ENCODE results near the gene ASPSCR1. TPM values are rescaled to one million over a fixed set of nuclear protein-coding genes. Genes with fewer than 3 reads are reported as not detected.

The ASPSCR1 gene
- total and polyA plus RNA-seq, 2 of the 8 experiments (the other 6 are each of a cell fraction or from before 2014, with no cell fraction given), result 33.3 to 43.7 TPM

DNA sequence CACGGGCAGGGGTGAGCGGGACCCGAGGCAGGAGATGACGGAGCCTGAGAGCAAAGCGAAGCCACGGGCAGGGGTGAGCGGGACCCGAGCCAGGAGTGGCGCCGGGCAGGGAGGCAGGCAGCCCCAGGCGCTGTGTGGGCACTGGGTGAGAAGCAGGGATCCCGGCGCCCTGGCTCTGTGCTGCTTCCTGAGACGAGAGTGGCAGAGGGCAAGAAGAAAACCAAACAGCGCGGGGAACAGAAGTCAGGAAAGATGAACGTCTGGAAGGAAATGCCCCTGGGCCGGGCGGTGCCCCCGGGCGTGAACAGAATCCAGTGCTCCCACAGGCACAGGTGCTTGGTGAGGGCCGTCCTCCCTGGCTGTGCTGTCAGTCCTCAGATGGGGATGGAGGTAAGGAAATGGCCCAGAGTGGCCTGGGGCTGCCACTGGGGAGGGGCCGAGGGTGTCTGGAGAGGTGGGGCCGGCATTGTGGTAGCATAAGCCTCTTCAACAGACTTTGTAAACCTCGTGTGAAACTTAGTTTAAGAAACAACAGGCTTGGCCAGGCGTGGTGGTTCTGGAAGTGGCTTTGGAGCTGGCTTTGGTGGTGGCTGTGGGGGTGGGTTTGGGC lies 9.8 kb downstream of the ASPSCR1 start:
- Histone ChIP-seq H3K4me2 (ENCODE audit: insufficient read depth in 1 of 2, low read depth in 2 of 2, low read length in 2 of 2) (no peak overlapping the region), H4K20me1 (replicated peaks in 1 of 2; ENCODE audit: control insufficient read depth in 1 of 2, insufficient read depth in 2 of 2, low read length in 2 of 2) (peaks cover 3 to 16% of the 10 kb centered on the region in 2 experiments), H4K91ac (replicated peaks; ENCODE audit: insufficient read length, low read length) (no peak overlapping the region), H2AK5ac (ENCODE audit: low read depth, low read length) (no peak overlapping the region), H4K8ac (ENCODE audit: extremely low read depth, insufficient read depth, low read length) (no peak overlapping the region), H3K9me3 (ENCODE audit: insufficient read depth in 2 of 2, low read depth in 1 of 2, low read length in 1 of 2) (no peaks in the 10 kb centered on the region), H2AFZ (ENCODE audit: low read length) (no peak overlapping the region), H2BK15ac (ENCODE audit: low read length) (no peak overlapping the region), H3K4me3 (ENCODE audit: extremely low read depth in 1 of 4, insufficient read depth in 2 of 4, low read depth in 3 of 4, low read length in 4 of 4) (no peak overlapping the region), H3K18ac (ENCODE audit: extremely low read depth, low read length) (no peak overlapping the region), H2BK12ac (ENCODE audit: low read depth, low read length) (no peak overlapping the region), H2BK20ac (ENCODE audit: low read length) (no peak overlapping the region), H3K9ac (replicated peaks in 1 of 4; ENCODE audit: extremely low read depth in 1 of 4, low read depth in 3 of 4, low read length in 3 of 4) (no peak overlapping the region), H3K23me2 (ENCODE audit: low read depth, low read length) (peaks cover 2% of the 10 kb centered on the region; the same call in 1 of the 2 replicates), H3K36me3 (ENCODE audit: control insufficient read depth in 2 of 4, insufficient read depth in 4 of 4, low read length in 3 of 4) (peaks cover 2 to 25% (median 13%) of the 10 kb centered on the region in 4 experiments; a peak in 6 of 8 replicates), H3K14ac (ENCODE audit: insufficient read length) (no peak overlapping the region), H3K56ac (replicated peaks; ENCODE audit: insufficient read length, low read depth, low read length) (no peak overlapping the region), H3K79me1 (ENCODE audit: low read depth, low read length) (peaks cover 4% of the 10 kb centered on the region; the same call in 1 of the 2 replicates), H3K4ac (replicated peaks; ENCODE audit: insufficient read length, low read depth, low read length) (no peak overlapping the region), H3K4me1 (replicated peaks in 1 of 4; ENCODE audit: control insufficient read depth in 3 of 4, insufficient read depth in 4 of 4, low read length in 3 of 4) (peaks cover 0 to 15% (median 12%) of the 10 kb centered on the region in 4 experiments; a peak in 6 of 7 replicates), H3K27ac (ENCODE audit: low read depth, low read length) (no peak overlapping the region), H2BK5ac (ENCODE audit: low read depth, low read length) (no peak overlapping the region), H3K27me3 (replicated peaks in 1 of 4; ENCODE audit: control insufficient read depth in 3 of 4, extremely low read depth in 1 of 4, insufficient read depth in 3 of 4, low read length in 3 of 4) (no peaks in the 10 kb centered on the region), H3K23ac (ENCODE audit: insufficient read length) (no peak overlapping the region), H2BK120ac (replicated peaks; ENCODE audit: low read depth, low read length) (no peak overlapping the region), H3K79me2 (ENCODE audit: control insufficient read depth in 1 of 2, insufficient read depth in 2 of 2, low read length in 2 of 2) (peaks cover 0 to 3% of the 10 kb centered on the region in 2 experiments; a peak in 1 of 4 replicates), H4K5ac (ENCODE audit: insufficient read length, low read depth, low read length) (no peak overlapping the region)
- CTCF ChIA-PET (ENCODE audit: partially characterized antibody), result interaction anchor here (0.7 kb wide), 1 partner anchor 24 kb away, joined by 3 read pairs; no protein-coding TSS in a partner anchor
- no peak for DNase-seq (ENCODE audit: low read depth in 1 of 2, low spot score in 2 of 2)
- 94% methylated on average over 20 of the region's 26 CpGs; no CpG with 5 or more reads in 1 of the 2 experiments for WGBS, 2 experiments (ENCODE audit: extremely low coverage in 1 of 2, insufficient coverage in 1 of 2, insufficient read length in 1 of 2, insufficient replicate concordance in 2 of 2, low coverage in 1 of 2, low lambda C conversion rate in 2 of 2, missing lambda C conversion rate in 1 of 2)
- no peak for FAIRE-seq
- POLR2A ChIA-PET (ENCODE audit: partially characterized antibody), result interaction anchor here (1.2 to 5.1 kb wide), 2 partner anchors 9 to 58 kb away, joined by 3 to 40 read pairs; partner anchors contain the start of gene ASPSCR1
- TF ChIP-seq TAF7 (optimal IDR thresholded peaks at IDR 0.05; ENCODE audit: borderline replicate concordance, low read depth, low read length) (no peak), SP1 (IDR thresholded peaks at IDR 0.05; ENCODE audit: low read depth, low read length) (no peak), ZNF274 (IDR thresholded peaks at IDR 0.05; ENCODE audit: borderline replicate concordance, extremely low read depth, low read length) (no peak), GTF2F1 (IDR thresholded peaks at IDR 0.05; ENCODE audit: borderline replicate concordance, low read depth, low read length) (no peak), CTBP2 (IDR thresholded peaks at IDR 0.05; ENCODE audit: borderline replicate concordance, insufficient read depth, insufficient read length, low read length) (no peak)
